AG04450 (cell line): ENCODE data around the gene KCNIP2. TPM values are rescaled to one million over a fixed set of nuclear protein-coding genes. Genes with fewer than 3 reads are reported as not detected.

Experiments used
- CTCF ChIA-PET: fragments of 300-600, 350-600 bp; formaldehyde crosslinking; extraction: SDS; loops from one replicate; lab custom pipeline; 2022; ENCODE audit warnings: antibody characterized with exemption, inconsistent platforms; lab: Charles Lee
- POLR2A ChIA-PET: fragments of 350-600 bp; formaldehyde crosslinking; extraction: SDS; loops from one replicate; lab custom pipeline; 2021; ENCODE audit warnings: antibody characterized with exemption, inconsistent platforms; lab: Yijun Ruan, JAX
- DNase-seq: peaks from one replicate; pipeline ENCODE4 v3.0.0-alpha.2; 2011; ENCODE audit warnings: low read depth, low spot score
- H3K27ac ChIP-seq: one replicate; pipeline ENCODE4 v1.5.1; 2012; ENCODE audit warnings: low read depth, low read length, control low read depth
- H3K27me3 ChIP-seq: one replicate; pipeline ENCODE4 v1.6.0; 2012; ENCODE audit warnings: low read length; ENCODE audit not compliant: control insufficient read depth, insufficient read depth
- H3K4me3 ChIP-seq: 2 replicates; pipeline ENCODE4 v1.5.1; 2011; ENCODE audit warnings: mild to moderate bottlenecking, low read depth, low read length, control low read depth
- H3K9me3 ChIP-seq: 2 replicates; pipeline ENCODE4 v1.5.1; 2012; ENCODE audit warnings: low read length; ENCODE audit not compliant: control insufficient read depth, insufficient read depth
- polyA plus RNA-seq: library from polyadenylated mRNA; depleted of rRNA; stranded (reverse); fragments of >200 nt; gene quantifications from 2 replicates; pipeline ENCODE4 v1.2.3, GENCODE V29; 2011
- TF ChIP-seq, protein P1 (sequence below): IDR thresholded peaks from 2 replicates; pipeline ENCODE4 v1.5.1; 2011; ENCODE audit warnings: low read depth, low read length, control low read depth, inconsistent platforms

The KCNIP2 gene
- polyA plus RNA-seq, 1 experiment = 0.40 TPM

DNA sequence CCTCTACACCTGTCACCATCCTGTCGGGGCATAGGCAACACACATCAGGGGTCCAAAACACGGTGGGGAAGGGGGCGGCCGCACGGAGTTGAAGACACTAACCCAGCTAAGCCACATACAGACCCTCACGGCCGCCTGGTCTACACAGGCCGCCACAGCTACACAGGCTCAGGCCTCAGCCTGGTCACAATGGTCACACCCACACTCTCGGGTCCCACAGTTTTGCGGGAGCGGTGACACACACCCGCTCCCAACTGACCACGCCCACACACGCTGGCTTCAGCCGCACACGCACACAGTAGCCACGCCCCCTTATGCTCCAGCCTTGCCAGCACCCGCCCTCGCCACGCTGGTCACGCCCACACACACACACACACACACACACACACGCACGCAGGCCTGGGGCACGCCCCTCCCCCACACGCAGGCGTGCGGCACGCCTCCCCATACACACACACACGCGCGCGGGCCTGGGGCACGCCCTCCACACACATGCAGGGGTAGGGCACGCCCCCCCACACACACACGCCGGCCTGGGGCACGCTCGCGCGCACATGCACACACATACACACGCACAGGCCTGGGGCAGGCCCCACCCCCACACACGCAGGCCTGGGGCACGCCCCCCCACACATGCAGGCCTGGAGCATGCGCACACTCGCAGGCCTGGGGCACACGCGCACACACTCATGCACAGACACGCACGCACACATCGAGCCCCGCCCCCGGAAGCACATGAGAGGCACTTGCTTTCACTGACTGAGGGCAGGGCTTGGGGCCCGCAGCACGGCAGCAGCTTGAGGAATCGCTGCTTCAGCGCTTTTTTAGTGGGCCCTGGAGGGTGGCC is 13.1 kb downstream of the KCNIP2 start:
- H3K4me3 ChIP-seq = peak overlapping the region; percentile 55
- H3K9me3 ChIP-seq = no peaks in the 10 kb centered on the region; the same call in 1 of the 2 replicates
- peak; percentile 78 for DNase-seq
- no peaks in the 10 kb centered on the region for H3K27me3 ChIP-seq
- H3K27ac ChIP-seq = peak overlapping the region; percentile 57
- POLR2A ChIA-PET = interaction anchor here (1.0 to 1.5 kb wide), 2 partner anchors 12 kb away, joined by 3 to 5 read pairs; partner anchors contain the start of gene OGA
- TF ChIP-seq, protein P1, sequence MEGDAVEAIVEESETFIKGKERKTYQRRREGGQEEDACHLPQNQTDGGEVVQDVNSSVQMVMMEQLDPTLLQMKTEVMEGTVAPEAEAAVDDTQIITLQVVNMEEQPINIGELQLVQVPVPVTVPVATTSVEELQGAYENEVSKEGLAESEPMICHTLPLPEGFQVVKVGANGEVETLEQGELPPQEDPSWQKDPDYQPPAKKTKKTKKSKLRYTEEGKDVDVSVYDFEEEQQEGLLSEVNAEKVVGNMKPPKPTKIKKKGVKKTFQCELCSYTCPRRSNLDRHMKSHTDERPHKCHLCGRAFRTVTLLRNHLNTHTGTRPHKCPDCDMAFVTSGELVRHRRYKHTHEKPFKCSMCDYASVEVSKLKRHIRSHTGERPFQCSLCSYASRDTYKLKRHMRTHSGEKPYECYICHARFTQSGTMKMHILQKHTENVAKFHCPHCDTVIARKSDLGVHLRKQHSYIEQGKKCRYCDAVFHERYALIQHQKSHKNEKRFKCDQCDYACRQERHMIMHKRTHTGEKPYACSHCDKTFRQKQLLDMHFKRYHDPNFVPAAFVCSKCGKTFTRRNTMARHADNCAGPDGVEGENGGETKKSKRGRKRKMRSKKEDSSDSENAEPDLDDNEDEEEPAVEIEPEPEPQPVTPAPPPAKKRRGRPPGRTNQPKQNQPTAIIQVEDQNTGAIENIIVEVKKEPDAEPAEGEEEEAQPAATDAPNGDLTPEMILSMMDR = no peak
- CTCF ChIA-PET = no interaction called here

DNA sequence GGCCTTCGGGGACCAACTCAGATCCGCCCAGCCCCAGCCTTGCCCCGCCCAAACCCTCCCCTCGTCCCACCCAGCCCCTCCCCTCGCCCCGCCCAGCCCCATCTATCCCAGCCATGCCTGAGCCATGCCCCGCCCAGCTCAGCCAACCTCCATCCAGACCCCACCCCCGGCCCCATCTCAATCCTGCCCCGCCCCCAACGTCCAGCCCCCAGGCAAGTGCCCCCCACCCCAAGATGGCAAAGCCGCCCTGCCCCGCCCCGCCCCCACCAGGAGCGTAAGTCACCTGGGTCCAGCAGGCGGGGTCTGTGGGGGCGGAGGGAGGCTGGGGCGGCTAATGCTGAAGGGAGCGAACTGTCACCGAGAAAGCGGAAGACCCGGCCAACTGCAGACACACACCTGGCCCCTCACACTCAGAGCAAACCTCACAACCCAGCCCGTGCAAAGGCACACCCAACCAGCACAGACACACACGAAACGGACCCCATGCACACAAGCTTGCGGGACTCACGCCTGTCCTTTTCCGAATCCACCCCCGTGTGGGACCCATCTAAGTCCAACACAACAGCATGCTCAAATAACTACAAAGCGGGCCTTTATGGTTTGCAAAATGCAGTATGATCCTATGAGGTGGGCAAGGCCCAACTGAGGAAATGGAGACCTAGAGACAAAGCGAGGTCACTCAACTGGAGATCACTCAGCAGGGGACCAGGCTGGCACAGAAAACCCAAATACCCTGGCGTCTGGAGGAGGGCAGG is 13.9 kb downstream of the KCNIP2 start:
- TF ChIP-seq, protein P1 = no peak
- Histone ChIP-seq H3K27me3 (no peaks in the 10 kb centered on the region), H3K27ac (peak overlapping the region; percentile 57), H3K9me3 (no peaks in the 10 kb centered on the region; the same call in 1 of the 2 replicates), H3K4me3 (peak overlapping the region; percentile 55)
- ChIA-PET CTCF (interaction anchor here (1.8 kb wide), 1 partner anchor 11 kb away, joined by 7 read pairs; no protein-coding TSS in a partner anchor), POLR2A (interaction anchor here (1.5 kb wide), 1 partner anchor 12 kb away, joined by 5 read pairs; the partner anchor contains the start of gene OGA)
- no peak for DNase-seq

DNA sequence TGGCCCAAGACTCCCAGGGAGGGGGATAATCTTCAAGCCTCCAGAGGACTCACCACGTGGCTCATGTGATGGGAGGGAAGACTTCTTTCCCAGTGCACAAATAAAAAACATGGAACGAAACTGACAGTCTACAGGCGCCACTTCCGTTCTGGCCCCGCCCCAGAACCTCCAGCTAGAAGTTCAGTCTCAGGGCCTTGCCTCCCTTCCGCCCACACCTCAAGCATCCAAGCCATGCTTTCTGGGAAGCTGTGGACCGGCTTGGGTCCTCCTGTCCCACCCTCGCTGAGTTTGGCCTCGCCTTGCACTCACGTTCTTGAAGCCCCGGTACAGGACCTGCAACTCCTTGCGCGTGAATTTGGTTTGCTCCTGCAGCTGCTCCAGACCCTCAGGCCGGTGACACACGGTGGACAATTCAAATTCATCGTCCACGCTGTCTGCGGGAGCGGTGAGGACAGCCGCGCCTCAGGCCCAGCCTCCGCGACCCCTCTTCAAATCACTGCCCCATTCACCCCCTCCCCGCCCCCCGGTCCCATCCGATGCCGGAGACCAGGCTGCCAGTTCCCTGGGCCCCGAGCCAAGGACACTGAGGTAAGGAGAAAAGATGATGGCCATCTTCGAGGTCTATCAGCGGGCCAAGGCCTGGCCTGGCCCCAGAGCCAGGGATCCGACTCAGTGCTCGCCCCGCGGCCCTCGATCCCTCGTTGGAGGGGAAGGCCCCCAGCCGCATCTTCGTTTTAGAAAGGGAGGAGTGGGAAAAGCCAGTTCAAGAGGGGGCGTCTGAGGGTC is 14.6 kb downstream of the KCNIP2 start:
- no peak overlapping the region for H3K27ac ChIP-seq
- no peak for DNase-seq
- TF ChIP-seq, protein P1 = no peak
- no peaks in the 10 kb centered on the region; the same call in 1 of the 2 replicates for H3K9me3 ChIP-seq
- H3K27me3 ChIP-seq = no peaks in the 10 kb centered on the region
- H3K4me3 ChIP-seq = no peak overlapping the region
- CTCF ChIA-PET = interaction anchor here (1.8 kb wide), 1 partner anchor 11 kb away, joined by 7 read pairs; no protein-coding TSS in a partner anchor
- POLR2A ChIA-PET = interaction anchor here (1.5 kb wide), 1 partner anchor 11 kb away, joined by 5 read pairs; the partner anchor contains the start of gene OGA

DNA sequence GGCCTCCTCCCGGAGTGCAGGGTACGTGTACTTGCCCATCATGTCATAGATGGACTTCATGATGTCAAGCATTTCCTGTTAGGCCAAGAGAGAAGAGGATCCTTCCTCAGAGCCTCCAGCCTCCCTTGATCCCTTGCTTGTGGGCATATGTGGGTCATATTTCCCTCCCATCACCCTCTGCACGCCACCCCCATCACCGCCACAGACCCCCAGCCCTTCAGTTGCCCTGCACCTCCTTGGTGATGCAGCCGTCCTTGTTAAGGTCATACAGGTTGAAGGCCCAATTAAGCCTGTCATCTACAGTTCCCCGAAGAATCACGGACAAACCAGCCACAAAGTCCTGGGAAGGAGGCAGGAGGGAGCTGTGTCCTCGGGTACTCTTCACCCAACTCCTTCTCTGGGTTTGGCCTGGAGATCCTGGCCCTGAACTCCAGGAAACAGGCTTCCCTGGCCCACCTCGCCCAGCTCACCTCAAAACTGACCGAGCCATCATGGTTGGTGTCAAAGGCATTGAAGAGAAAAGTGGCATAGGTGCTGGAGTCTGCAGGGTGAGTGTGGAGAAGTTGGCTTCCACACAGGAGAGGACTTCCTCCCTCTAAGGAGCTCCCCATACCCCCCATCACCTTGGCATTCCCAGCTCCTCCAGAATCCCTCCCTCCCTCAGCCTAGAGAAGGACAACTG is 15.5 kb downstream of the KCNIP2 start:
- DNase-seq = no peak
- no peaks in the 10 kb centered on the region for H3K27me3 ChIP-seq
- POLR2A ChIA-PET = interaction anchor here (0.5 to 1.1 kb wide), 2 partner anchors 10 to 257 kb away, joined by 3 to 5 read pairs; partner anchors contain the start of gene OGA
- no peaks in the 10 kb centered on the region; the same call in 1 of the 2 replicates for H3K9me3 ChIP-seq
- H3K27ac ChIP-seq = no peak overlapping the region
- TF ChIP-seq, protein P1 = no peak
- H3K4me3 ChIP-seq = no peak overlapping the region
- CTCF ChIA-PET = interaction anchor here (1.1 to 1.8 kb wide), 2 partner anchors 8 to 12 kb away, joined by 5 to 7 read pairs; no protein-coding TSS in a partner anchor
